Measurements from ENCODE around the gene TSPAN9. TPM values are rescaled to one million over a fixed set of nuclear protein-coding genes. Genes with fewer than 3 reads are reported as not detected.

The TSPAN9 gene
- total and polyA plus RNA-seq, 9 of the 15 experiments (the other 6 are each of a cell fraction or from before 2014, with no cell fraction given), result 0.23 to 2.1 (median 0.60) TPM; not detected in 2

GRCh38 chr12:3284405-3284804, 207.2 kb downstream of the TSPAN9 start:
- no peak overlapping the region for H3K4me3 ChIP-seq
- TF ChIP-seq ZNF449 (CRISPR knock-in tag; IDR thresholded peaks at IDR 0.05) (no peak), WHSC1 (IDR thresholded peaks at IDR 0.05; ENCODE audit: low read length) (no peak), BRD9 (IDR thresholded peaks at IDR 0.05; ENCODE audit: low read depth, partially characterized antibody) (no peak), ZNF766 (CRISPR knock-in tag; conservative IDR thresholded peaks at IDR 0.05) (no peak), ZNF239 (CRISPR knock-in tag; IDR thresholded peaks at IDR 0.05) (no peak), DMBX1 (CRISPR knock-in tag; IDR thresholded peaks at IDR 0.05; ENCODE audit: borderline replicate concordance) (no peak)
- in situ Hi-C loops (cut with MboI), result no loop called here
- POLR2A ChIA-PET, result no interaction called here
- no peaks in the 10 kb centered on the region for H4K20me1 ChIP-seq (replicated peaks; ENCODE audit: control insufficient read depth, insufficient read depth, low read length)
- no peak overlapping the region for H3K9ac ChIP-seq (ENCODE audit: insufficient read depth in 1 of 2, low read depth in 2 of 2, low read length in 2 of 2)
- H2AFZ ChIP-seq (ENCODE audit: low read depth, low read length), result no peak overlapping the region
- BruUV-seq (replicated peaks), result no TSS peak
- H3K4me2 ChIP-seq (ENCODE audit: insufficient read depth, low read length), result no peak overlapping the region
- H3K36me3 ChIP-seq (ENCODE audit: control insufficient read depth, insufficient read depth, low read length), result no peaks in the 10 kb centered on the region
- WGBS (ENCODE audit: insufficient coverage, low coverage, missing lambda C conversion rate), result 9% methylated on average over 7 of the region's 18 CpGs
- ATAC-seq (no peak), FAIRE-seq (no peak), DNase-seq (ENCODE audit: extremely low read depth in 1 of 4, low spot score in 3 of 4) (no peak)
- no peaks in the 10 kb centered on the region for H3K79me2 ChIP-seq (ENCODE audit: control insufficient read depth, insufficient read depth, low read length)
- H3K4me1 ChIP-seq (replicated peaks in 1 of 2; ENCODE audit: control insufficient read depth in 2 of 2, insufficient read depth in 2 of 2, low read length in 2 of 2), result no peaks in the 10 kb centered on the region
- no peak overlapping the region for H3K27ac ChIP-seq (ENCODE audit: extremely low read depth, low read depth, low read length)
- peaks cover 0 to 50% of the 10 kb centered on the region in 2 experiments; a peak in 2 of 5 replicates for H3K27me3 ChIP-seq (ENCODE audit: control insufficient read depth in 2 of 2, insufficient read depth in 2 of 2, low read length in 2 of 2)
- CTCF ChIA-PET (ENCODE audit: low intra/inter-chr PET ratio), result no interaction called here
- no peaks in the 10 kb centered on the region for H3K9me1 ChIP-seq (ENCODE audit: control insufficient read depth, insufficient read depth, low read length)
- no peaks in the 10 kb centered on the region for H3K9me3 ChIP-seq (replicated peaks; ENCODE audit: control insufficient read depth, insufficient read depth, low read depth, low read length)
- intact Hi-C loops (cut with micrococcal nuclease), result no loop called here

Measured in K562 (cell line).